Osteocyte (in vitro differentiated cells): ENCODE data around the gene EIF5A2. TPM values are rescaled to one million over a fixed set of nuclear protein-coding genes. Genes with fewer than 3 reads are reported as not detected.

Source experiments
- DNase-seq: peaks from one replicate; pipeline ENCODE4 v3.0.0; 2021; ENCODE audit warnings: mixed read lengths; ENCODE audit not compliant: unreplicated experiment; ENCODE audit errors: extremely low spot score
- H3K27ac Mint-ChIP-seq: one replicate; pipeline ENCODE4 v1.8.0; 2021; ENCODE audit warnings: mild to moderate bottlenecking, mixed read lengths; ENCODE audit not compliant: unreplicated experiment
- H3K27me3 Mint-ChIP-seq: one replicate; pipeline ENCODE4 v1.8.0; 2021; ENCODE audit warnings: mixed read lengths; ENCODE audit not compliant: unreplicated experiment
- H3K36me3 Mint-ChIP-seq: one replicate; pipeline ENCODE4 v1.8.0; 2021; ENCODE audit warnings: mixed read lengths; ENCODE audit not compliant: unreplicated experiment
- H3K4me1 Mint-ChIP-seq: one replicate; pipeline ENCODE4 v1.8.0; 2021; ENCODE audit warnings: mixed read lengths; ENCODE audit not compliant: unreplicated experiment
- H3K4me3 Mint-ChIP-seq: one replicate; pipeline ENCODE4 v1.8.0; 2021; ENCODE audit warnings: mild to moderate bottlenecking, moderate library complexity, mixed read lengths; ENCODE audit not compliant: unreplicated experiment
- H3K9me3 Mint-ChIP-seq: one replicate; pipeline ENCODE4 v1.8.0; 2021; ENCODE audit warnings: mixed read lengths; ENCODE audit not compliant: unreplicated experiment
- CTCF ChIP-seq: fragments of 200-600 bp; sonication (generic); IDR thresholded peaks from 2 replicates; pipeline ENCODE4 v1.5.0; 2021; ENCODE audit warnings: antibody characterized with exemption, mild to moderate bottlenecking, moderate library complexity
- total RNA-seq: library from RNA; stranded (reverse); gene quantifications from 2 replicates; pipeline ENCODE4 v1.2.1, GENCODE V29; 2021

Gene EIF5A2
- total RNA-seq, 1 donor from 2014 or later = 24.3 TPM

- no peak for DNase-seq
- H3K4me1 Mint-ChIP-seq = no peaks in the 10 kb centered on the region
- H3K4me3 Mint-ChIP-seq = no peak overlapping the region
- H3K27ac Mint-ChIP-seq = no peak overlapping the region
- no peaks in the 10 kb centered on the region for H3K27me3 Mint-ChIP-seq
- H3K36me3 Mint-ChIP-seq = peaks cover 5% of the 10 kb centered on the region
- peaks cover 8% of the 10 kb centered on the region for H3K9me3 Mint-ChIP-seq
- no peak for TF ChIP-seq CTCF
Observed at GRCh38 chr3:170876537-170876936, 31.9 kb downstream of the EIF5A2 start.

GRCh38 chr3:170869645-170870593 is 38.5 kb downstream of the EIF5A2 start, which contains the start of gene RPL22L1:
Gene RPL22L1, minus strand, starts transcription at chr3:170870195. Its CDS starts 28 bp downstream, at chr3:170870167.
- peak; percentile 96 for DNase-seq
- H3K4me3 Mint-ChIP-seq = peak within 1 kb of the TSS; percentile 92
- H3K27me3 Mint-ChIP-seq = no peaks in the 10 kb centered on the region
- peak within 1 kb of the TSS; percentile 98 for H3K27ac Mint-ChIP-seq
- H3K4me1 Mint-ChIP-seq = peaks cover 26% of the 10 kb centered on the region
- H3K36me3 Mint-ChIP-seq = peaks cover 30% of the 10 kb centered on the region
- peaks cover 8% of the 10 kb centered on the region for H3K9me3 Mint-ChIP-seq
- no peak for TF ChIP-seq CTCF

DNA sequence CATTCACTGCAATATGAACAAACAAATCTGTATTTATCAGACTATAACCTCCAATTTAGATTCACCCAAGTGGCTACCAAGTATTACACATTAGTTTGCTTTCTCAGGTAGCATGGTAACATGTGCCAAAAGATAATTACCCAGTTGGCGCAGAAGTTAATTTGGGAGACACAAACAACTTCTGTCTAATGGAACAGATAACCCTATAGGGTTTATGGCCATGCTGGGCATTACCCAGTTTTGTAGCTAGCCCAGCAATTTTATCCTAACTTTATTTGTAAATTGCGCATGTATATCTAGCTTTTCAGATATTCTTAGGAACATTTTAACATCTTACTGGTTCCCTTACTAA is 39.2 kb downstream of the EIF5A2 start:
- Mint-ChIP-seq H3K9me3 (peaks cover 5% of the 10 kb centered on the region), H3K27ac (peak overlapping the region; percentile 98), H3K4me3 (peak overlapping the region; percentile 92), H3K4me1 (peaks cover 26% of the 10 kb centered on the region), H3K36me3 (peaks cover 27% of the 10 kb centered on the region), H3K27me3 (no peaks in the 10 kb centered on the region)
- no peak for TF ChIP-seq CTCF
- no peak for DNase-seq

DNA sequence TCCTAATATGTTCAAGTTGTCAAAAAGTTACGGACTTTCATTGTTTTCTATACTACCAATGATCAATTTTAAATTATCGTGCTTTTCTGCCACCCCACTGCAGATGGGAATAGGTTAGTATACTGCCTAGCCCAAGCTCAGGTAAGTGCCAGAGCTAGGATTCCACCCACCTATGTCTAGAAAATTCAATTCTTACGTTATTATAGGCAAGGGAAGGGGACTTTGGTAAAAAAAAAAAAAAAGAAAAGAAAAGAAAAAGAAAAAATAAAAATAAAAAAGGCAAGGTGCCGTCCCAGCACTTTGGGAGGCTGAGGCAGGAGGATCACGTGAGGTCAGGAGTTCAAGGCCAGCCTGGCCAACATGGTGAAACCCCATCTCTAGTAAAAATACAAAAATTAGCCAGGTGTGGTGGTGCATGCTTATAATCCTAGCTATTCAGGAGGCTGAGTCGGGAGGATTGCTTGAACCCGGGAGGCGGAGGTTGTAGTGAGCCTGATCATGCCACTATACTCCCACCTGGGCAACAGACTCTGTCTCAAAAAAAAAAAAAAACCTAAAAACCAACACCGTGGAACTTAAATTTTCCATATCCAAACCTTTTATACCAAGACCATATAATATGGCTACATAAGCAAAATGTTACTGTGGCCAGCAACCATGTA is 39.7 kb downstream of the EIF5A2 start:
- no peaks in the 10 kb centered on the region for H3K27me3 Mint-ChIP-seq
- peak overlapping the region; percentile 98 for H3K27ac Mint-ChIP-seq
- DNase-seq = no peak
- no peaks in the 10 kb centered on the region for H3K9me3 Mint-ChIP-seq
- peak overlapping the region; percentile 92 for H3K4me3 Mint-ChIP-seq
- H3K36me3 Mint-ChIP-seq = peaks cover 27% of the 10 kb centered on the region
- H3K4me1 Mint-ChIP-seq = peaks cover 26% of the 10 kb centered on the region
- TF ChIP-seq CTCF = no peak
